Keratinocyte (primary cell): ENCODE data around the gene GPSM1. TPM values are rescaled to one million over a fixed set of nuclear protein-coding genes. Genes with fewer than 3 reads are reported as not detected.

Source experiments
- DNase-seq: peaks from one replicate; pipeline ENCODE4 v3.0.0-alpha.2; 2011; ENCODE audit warnings: low read depth, missing footprints, low spot score
- FAIRE-seq: peaks from 2 replicates; lab custom pipeline; 2011; peaks lifted over from hg19 to GRCh38; lab: Jason Lieb, UNC
- H2AFZ ChIP-seq: 2 replicates; pipeline ENCODE4 v1.6.0; 2012; ENCODE audit warnings: low read length, control low read depth, inconsistent platforms; ENCODE audit not compliant: control insufficient read depth
- H3K27ac ChIP-seq: 2 replicates; pipeline ENCODE4 v1.5.1; 2011; ENCODE audit warnings: low read length; ENCODE audit not compliant: control insufficient read depth, insufficient read depth
- H3K27me3 ChIP-seq: 3 replicates; pipeline ENCODE4 v1.6.0; 2011; ENCODE audit warnings: low read length; ENCODE audit not compliant: control insufficient read depth, insufficient read depth; ENCODE audit errors: extremely low read depth
- H3K36me3 ChIP-seq, 2 experiments: 2 replicates in 1 of 2; 3 replicates in 1 of 2; pipeline ENCODE4 v1.5.1; 2011; ENCODE audit warnings: low read length in 2 of 2, mild to moderate bottlenecking in 1 of 2; ENCODE audit not compliant: control insufficient read depth in 2 of 2, insufficient read depth in 2 of 2; ENCODE audit errors: extremely low read depth in 1 of 2
- H3K4me1 ChIP-seq: 3 replicates; pipeline ENCODE4 v1.5.1; 2011; ENCODE audit warnings: low read length; ENCODE audit not compliant: control insufficient read depth, insufficient read depth; ENCODE audit errors: extremely low read depth
- H3K4me2 ChIP-seq: 3 replicates; pipeline ENCODE4 v1.6.0; 2011; ENCODE audit warnings: low read depth, low read length; ENCODE audit not compliant: control insufficient read depth, insufficient read depth; ENCODE audit errors: extremely low read depth
- H3K4me3 ChIP-seq, 3 experiments: fragments of 200-600 bp in 1 of 3; sonication (generic) in 1 of 3; 2 replicates in 2 of 3; 3 replicates in 1 of 3; pipeline ENCODE4 v1.5.1; 2011 to 2016; ENCODE audit warnings: low read length in 3 of 3, mild to moderate bottlenecking in 3 of 3, control low read depth in 2 of 3, inconsistent platforms in 1 of 3, low read depth in 1 of 3, mixed read lengths in 1 of 3, mixed run types in 1 of 3, moderate library complexity in 1 of 3; ENCODE audit not compliant: control insufficient read depth in 2 of 3, insufficient read depth in 2 of 3; ENCODE audit errors: extremely low read depth in 1 of 3
- H3K79me2 ChIP-seq: 2 replicates; pipeline ENCODE4 v1.6.0; 2012; ENCODE audit warnings: low read length; ENCODE audit not compliant: control insufficient read depth, insufficient read depth
- H3K9ac ChIP-seq: 3 replicates; pipeline ENCODE4 v1.6.0; 2011; ENCODE audit warnings: low read length; ENCODE audit not compliant: control insufficient read depth, insufficient read depth; ENCODE audit errors: extremely low read depth
- H3K9me1 ChIP-seq: 3 replicates; pipeline ENCODE4 v1.6.0; 2011; ENCODE audit warnings: low read length; ENCODE audit not compliant: control insufficient read depth, insufficient read depth; ENCODE audit errors: extremely low read depth
- H3K9me3 ChIP-seq: 2 replicates; pipeline ENCODE4 v1.5.1; 2012; ENCODE audit warnings: low read depth, low read length; ENCODE audit not compliant: control insufficient read depth
- H4K20me1 ChIP-seq: 3 replicates; pipeline ENCODE4 v1.6.0; 2011; ENCODE audit warnings: low read length; ENCODE audit not compliant: control insufficient read depth, insufficient read depth; ENCODE audit errors: extremely low read depth
- EZH2 ChIP-seq: IDR thresholded peaks from one replicate; pipeline ENCODE4 v1.6.1; 2012; ENCODE audit warnings: inconsistent platforms, mild to moderate bottlenecking, low read length, moderate library complexity
- dilution Hi-C: fragments of 300-500 bp; cut with MboI; formaldehyde crosslinking; loops from one replicate; pipeline ENCODE4 v1.7.0; 2020; ENCODE audit warnings: low sequenced_read_pairs; ENCODE audit not compliant: extremely low pct_ligation_motif_present
- polyA plus RNA-seq, 5 experiments: library from polyadenylated mRNA; depleted of rRNA in 3 of 5; stranded (reverse) in 3 of 5; stranded (forward) in 1 of 5; unstranded in 1 of 5; fragments of >200 nt; gene quantifications; 1 replicate in 1 of 5; 2 replicates in 3 of 5; 3 replicates in 1 of 5; pipeline versions ENCODE4 v1.2.1 to v1.2.3, GENCODE V29; 2011 to 2012; ENCODE audit warnings: missing spikeins in 2 of 5, low read depth in 1 of 5, low replicate concordance in 1 of 5
- TF ChIP-seq, protein P1 (sequence below), 3 experiments: IDR thresholded peaks in 1 of 3; conservative IDR thresholded peaks in 1 of 3; optimal IDR thresholded peaks in 1 of 3; 2 replicates in 2 of 3; 3 replicates in 1 of 3; pipeline versions ENCODE3 to v1.5.1; 2011; ENCODE audit warnings: low read length in 3 of 3, mild to moderate bottlenecking in 3 of 3, moderate library complexity in 2 of 3, control low read depth in 1 of 3, inconsistent platforms in 1 of 3; ENCODE audit not compliant: insufficient read depth in 2 of 3; ENCODE audit errors: extremely low read depth in 1 of 3

The GPSM1 gene
- polyA plus RNA-seq, 1 donor (not counting 4 experiments of a cell fraction or from before 2014, with no cell fraction given), result 2.5 TPM

- dilution Hi-C loops, result no loop called here
- FAIRE-seq, result no peak
Observed at GRCh38 chr9:136308702-136309053, 18.7 kb upstream of the GPSM1 start.

GRCh38 chr9:136309101-136309801, 18.1 kb upstream of the GPSM1 start:
- no peaks in the 10 kb centered on the region for H3K9me3 ChIP-seq
- peaks cover 8% of the 10 kb centered on the region for H3K4me1 ChIP-seq
- H3K27ac ChIP-seq, result no peak overlapping the region
- no peaks in the 10 kb centered on the region for H3K36me3 ChIP-seq
- no peaks in the 10 kb centered on the region for H3K79me2 ChIP-seq
- H3K4me3 ChIP-seq, result no peak overlapping the region
- TF ChIP-seq, protein P1, sequence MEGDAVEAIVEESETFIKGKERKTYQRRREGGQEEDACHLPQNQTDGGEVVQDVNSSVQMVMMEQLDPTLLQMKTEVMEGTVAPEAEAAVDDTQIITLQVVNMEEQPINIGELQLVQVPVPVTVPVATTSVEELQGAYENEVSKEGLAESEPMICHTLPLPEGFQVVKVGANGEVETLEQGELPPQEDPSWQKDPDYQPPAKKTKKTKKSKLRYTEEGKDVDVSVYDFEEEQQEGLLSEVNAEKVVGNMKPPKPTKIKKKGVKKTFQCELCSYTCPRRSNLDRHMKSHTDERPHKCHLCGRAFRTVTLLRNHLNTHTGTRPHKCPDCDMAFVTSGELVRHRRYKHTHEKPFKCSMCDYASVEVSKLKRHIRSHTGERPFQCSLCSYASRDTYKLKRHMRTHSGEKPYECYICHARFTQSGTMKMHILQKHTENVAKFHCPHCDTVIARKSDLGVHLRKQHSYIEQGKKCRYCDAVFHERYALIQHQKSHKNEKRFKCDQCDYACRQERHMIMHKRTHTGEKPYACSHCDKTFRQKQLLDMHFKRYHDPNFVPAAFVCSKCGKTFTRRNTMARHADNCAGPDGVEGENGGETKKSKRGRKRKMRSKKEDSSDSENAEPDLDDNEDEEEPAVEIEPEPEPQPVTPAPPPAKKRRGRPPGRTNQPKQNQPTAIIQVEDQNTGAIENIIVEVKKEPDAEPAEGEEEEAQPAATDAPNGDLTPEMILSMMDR (optimal IDR thresholded peaks at IDR 0.05 in 1 of 3, IDR thresholded peaks at IDR 0.05 in 1 of 3, conservative IDR thresholded peaks at IDR 0.05 in 1 of 3; ENCODE audit: extremely low read depth in 1 of 3, insufficient read depth in 2 of 3, low read length in 3 of 3), result no peak
- no peak for TF ChIP-seq EZH2
- no peak overlapping the region for H2AFZ ChIP-seq
- DNase-seq (no peak), FAIRE-seq (no peak)
- H3K27me3 ChIP-seq, result peaks cover 30% of the 10 kb centered on the region
- dilution Hi-C loops, result no loop called here
- no peaks in the 10 kb centered on the region for H4K20me1 ChIP-seq
- no peak overlapping the region for H3K9ac ChIP-seq
- no peak overlapping the region for H3K4me2 ChIP-seq
- no peaks in the 10 kb centered on the region for H3K9me1 ChIP-seq

More at GRCh38 chr9:136308702-136309053, 18.7 kb upstream of the GPSM1 start:
- Histone ChIP-seq H3K36me3 (no peaks in the 10 kb centered on the region), H3K27me3 (peaks cover 31% of the 10 kb centered on the region), H3K27ac (no peak overlapping the region), H3K4me2 (no peak overlapping the region), H3K4me3 (no peak overlapping the region), H3K9me1 (no peaks in the 10 kb centered on the region), H3K9me3 (no peaks in the 10 kb centered on the region), H2AFZ (no peak overlapping the region), H3K4me1 (peaks cover 8% of the 10 kb centered on the region), H4K20me1 (no peaks in the 10 kb centered on the region), H3K79me2 (no peaks in the 10 kb centered on the region), H3K9ac (no peak overlapping the region)
- no peak for TF ChIP-seq EZH2
- TF ChIP-seq, protein P1 (optimal IDR thresholded peaks at IDR 0.05 in 1 of 3, IDR thresholded peaks at IDR 0.05 in 1 of 3, conservative IDR thresholded peaks at IDR 0.05 in 1 of 3; ENCODE audit: extremely low read depth in 1 of 3, insufficient read depth in 2 of 3, low read length in 3 of 3), result no peak
- no peak for DNase-seq
